CD4-positive, alpha-beta T cell (primary cell): ENCODE measurements around the gene STIM1. TPM values are rescaled to one million over a fixed set of nuclear protein-coding genes. Genes with fewer than 3 reads are reported as not detected.
A peak's percentile ranks its signal among the peaks of the same experiment; 100 is the strongest.

Experiments used
- ATAC-seq: fragments of 200-7000 bp; cut with Tn5 transposase; one replicate; pipeline ENCODE4 v1.10.0; 2022; ENCODE audit warnings: mild to moderate bottlenecking; ENCODE audit not compliant: poor library complexity
- CTCF ChIA-PET: fragments of 350-600 bp; sonication (Branson Sonifier 250); formaldehyde crosslinking; loops from one replicate; lab custom pipeline; 2021; ENCODE audit warnings: antibody characterized with exemption, inconsistent platforms; lab: Charles Lee
- POLR2A ChIA-PET: fragments of 350-600 bp; sonication (Branson Sonifier 250); formaldehyde crosslinking; loops from one replicate; lab custom pipeline; 2021; ENCODE audit warnings: antibody characterized with exemption, inconsistent platforms; lab: Charles Lee
- DNase-seq, 14 experiments: peaks; one replicate each; pipeline ENCODE4 v3.0.0-alpha.2; 2013 to 2020; ENCODE audit warnings: mixed read lengths in 2 of 14
- H3K27ac ChIP-seq, 2 donors: one replicate each; pipeline versions ENCODE4 v1.5.1 to v1.7.0; 2013; ENCODE audit warnings: low read length in 2 of 2, low read depth in 1 of 2, mild to moderate bottlenecking in 1 of 2
- H3K27me3 ChIP-seq, 2 experiments: 1 replicate in 1 of 2; 2 replicates in 1 of 2; pipeline versions ENCODE4 v1.6.1 to v1.7.0; 2013; ENCODE audit warnings: low read length in 2 of 2, control low read depth in 1 of 2, mild to moderate bottlenecking in 1 of 2, moderate library complexity in 1 of 2; ENCODE audit not compliant: insufficient read depth in 2 of 2, control insufficient read depth in 1 of 2
- H3K36me3 ChIP-seq: one replicate; pipeline ENCODE4 v1.6.1; 2013; ENCODE audit warnings: low read length, control low read depth; ENCODE audit not compliant: insufficient read depth
- H3K4me1 ChIP-seq: one replicate; pipeline ENCODE4 v1.6.1; 2013; ENCODE audit warnings: low read length, control low read depth; ENCODE audit not compliant: insufficient read depth
- H3K4me3 ChIP-seq: one replicate; pipeline ENCODE4 v1.5.1; 2013; ENCODE audit warnings: mild to moderate bottlenecking, low read length, moderate library complexity
- H3K9me3 ChIP-seq, 2 experiments: 1 replicate in 1 of 2; 2 replicates in 1 of 2; pipeline versions ENCODE4 v1.6.1 to v1.7.0; 2013; ENCODE audit warnings: low read length in 2 of 2, mild to moderate bottlenecking in 2 of 2, control low read depth in 1 of 2, moderate library complexity in 1 of 2; ENCODE audit not compliant: control insufficient read depth in 1 of 2, insufficient read depth in 1 of 2
- H3K27ac Mint-ChIP-seq: one replicate; pipeline ENCODE4 v1.8.0; 2020; ENCODE audit warnings: mixed read lengths
- H3K27me3 Mint-ChIP-seq: one replicate; pipeline ENCODE4 v1.8.0; 2021; ENCODE audit warnings: mixed read lengths
- H3K36me3 Mint-ChIP-seq: one replicate; pipeline ENCODE4 v1.8.0; 2021; ENCODE audit warnings: low read depth, mixed read lengths
- H3K4me1 Mint-ChIP-seq: one replicate; pipeline ENCODE4 v1.8.0; 2021; ENCODE audit warnings: low read depth, mixed read lengths
- H3K4me3 Mint-ChIP-seq: one replicate; pipeline ENCODE4 v1.8.0; 2020; ENCODE audit warnings: mild to moderate bottlenecking, mixed read lengths
- H3K9me3 Mint-ChIP-seq: one replicate; pipeline ENCODE4 v1.8.0; 2020; ENCODE audit warnings: mixed read lengths
- CTCF ChIP-seq: fragments of 200-600 bp; IDR thresholded peaks from one replicate; pipeline ENCODE4 v1.8.0; 2022; ENCODE audit warnings: antibody characterized with exemption, mild to moderate bottlenecking
- intact Hi-C, 2 experiments: fragments of 100-400 bp; cut with DNase I in 1 of 2; cut with micrococcal nuclease in 1 of 2; formaldehyde crosslinking; loops; one replicate each; pipeline versions ENCODE4 v1.15.1 to v1.9.0; 2023 to 2025; cut with DNase I, micrococcal nuclease
- total RNA-seq, 174 experiments: library from RNA in 2 of 174; stranded (reverse) in 2 of 174; gene quantifications; one replicate each; pipeline ENCODE4 v1.2.3 and lab custom pipeline; 2021 to 2026

The STIM1 gene
- total RNA-seq, 2 experiments from 2014 or later = 89.0 to 94.9 TPM

- H3K4me1 Mint-ChIP-seq = peaks cover 57% of the 10 kb centered on the region
- no peaks in the 10 kb centered on the region for H3K9me3 ChIP-seq
- H3K4me1 ChIP-seq = peaks cover 50% of the 10 kb centered on the region
- peak overlapping the region; percentile 23 for H3K4me3 Mint-ChIP-seq
- ChIA-PET POLR2A (interaction anchor here (0.9 to 8.0 kb wide), 17 partner anchors 14 to 237 kb away, joined by 3 to 577 read pairs (median 18); partner anchors contain the start of genes NUP98, PGAP2 and RHOG), CTCF (interaction anchor here (2.1 to 8.5 kb wide), 6 partner anchors 14 to 219 kb away, joined by 10 to 216 read pairs (median 38); partner anchors contain the start of genes PGAP2 and RHOG)
- DNase-seq (no peak), ATAC-seq (no peak)
- H3K4me3 ChIP-seq = no peak overlapping the region
- H3K27me3 ChIP-seq = no peaks in the 10 kb centered on the region
- peak overlapping the region; percentile 99 for H3K27ac Mint-ChIP-seq
- no peak for TF ChIP-seq CTCF
- intact Hi-C loops = loop anchor here in 1 of 2 experiments (5.0 kb wide), 1 partner anchor 94 kb away; no protein-coding TSS in a partner anchor
- H3K36me3 Mint-ChIP-seq = peaks cover 20% of the 10 kb centered on the region
- H3K27me3 Mint-ChIP-seq = no peaks in the 10 kb centered on the region
- H3K9me3 Mint-ChIP-seq = no peaks in the 10 kb centered on the region
- no peaks in the 10 kb centered on the region for H3K36me3 ChIP-seq
- H3K27ac ChIP-seq = peak overlapping the region; percentile 88 to 91
These were observed 2.0 kb upstream of the STIM1 start for GRCh38 chr11:3853545-3853842.

GRCh38 chr11:3853899-3854659 lies 1.4 kb upstream of the STIM1 start:
- intact Hi-C loops = loop anchor here (1.0 to 5.0 kb wide), 4 partner anchors 13 to 236 kb away; no protein-coding TSS in a partner anchor
- H3K9me3 ChIP-seq = no peaks in the 10 kb centered on the region
- Mint-ChIP-seq H3K27me3 (no peaks in the 10 kb centered on the region), H3K36me3 (peaks cover 20% of the 10 kb centered on the region), H3K27ac (peak overlapping the region; percentile 99), H3K4me1 (peaks cover 61% of the 10 kb centered on the region), H3K9me3 (no peaks in the 10 kb centered on the region), H3K4me3 (peak overlapping the region; percentile 89)
- no peaks in the 10 kb centered on the region for H3K36me3 ChIP-seq
- POLR2A ChIA-PET = interaction anchor here (0.7 to 8.0 kb wide), 62 partner anchors 8 to 265 kb away, joined by 3 to 577 read pairs (median 7); partner anchors contain the start of genes NUP98, PGAP2, RHOG and RRM1
- H3K4me1 ChIP-seq = peaks cover 56% of the 10 kb centered on the region
- peak overlapping the region; percentile 95 for H3K4me3 ChIP-seq
- H3K27me3 ChIP-seq = no peaks in the 10 kb centered on the region
- CTCF ChIA-PET = interaction anchor here (0.6 to 8.5 kb wide), 47 partner anchors 13 to 241 kb away, joined by 3 to 216 read pairs (median 6); partner anchors contain the start of genes NUP98, PGAP2, RHOG and RRM1
- ATAC-seq = peak; percentile 72
- no peak for TF ChIP-seq CTCF
- H3K27ac ChIP-seq = peak overlapping the region; percentile 88 to 91
- DNase-seq = peak; percentile 60 to 90 (median 70)

- peaks cover 62% of the 10 kb centered on the region for H3K4me1 Mint-ChIP-seq
- H3K27me3 Mint-ChIP-seq = no peaks in the 10 kb centered on the region
- H3K27ac Mint-ChIP-seq = peak overlapping the region; percentile 99
- no peak for TF ChIP-seq CTCF
- no peaks in the 10 kb centered on the region for H3K9me3 ChIP-seq
- ATAC-seq = no peak
- peak overlapping the region; percentile 95 for H3K4me3 ChIP-seq
- no peak for DNase-seq
- H3K36me3 ChIP-seq = no peaks in the 10 kb centered on the region
- H3K36me3 Mint-ChIP-seq = peaks cover 20% of the 10 kb centered on the region
- intact Hi-C loops = loop anchor here (1.0 to 5.0 kb wide), 4 partner anchors 13 to 236 kb away; no protein-coding TSS in a partner anchor
- H3K27ac ChIP-seq = peak overlapping the region; percentile 88 to 91
- no peaks in the 10 kb centered on the region for H3K9me3 Mint-ChIP-seq
- H3K4me1 ChIP-seq = peaks cover 61% of the 10 kb centered on the region
- ChIA-PET CTCF (interaction anchor here (0.6 to 8.5 kb wide), 48 partner anchors 12 to 240 kb away, joined by 3 to 216 read pairs (median 6); partner anchors contain the start of genes NUP98, PGAP2, RHOG and RRM1), POLR2A (interaction anchor here (0.7 to 8.0 kb wide), 64 partner anchors 9 to 264 kb away, joined by 3 to 577 read pairs (median 6); partner anchors contain the start of genes NUP98, PGAP2, RHOG and RRM1)
- H3K4me3 Mint-ChIP-seq = peak overlapping the region; percentile 89
- H3K27me3 ChIP-seq = no peaks in the 10 kb centered on the region
These were observed 846 bp upstream of the STIM1 start for GRCh38 chr11:3854660-3854976.
